Adrenal gland (tissue), 12 donors: ENCODE data around the gene GUCY1A1. TPM values are rescaled to one million over a fixed set of nuclear protein-coding genes. Genes with fewer than 3 reads are reported as not detected.

Source experiments
- DNase-seq, 7 donors: peaks; one replicate each; pipeline ENCODE4 v3.0.0-alpha.2; 2019 to 2020
- H3K27ac ChIP-seq, 5 donors: fragments of 200-600 bp; sonication (generic) in 4 of 5; 1 replicate in 3 of 5; 2 replicates in 2 of 5; pipeline versions ENCODE4 v1.5.1 to v1.8.0; 2016 to 2020; ENCODE audit warnings: mild to moderate bottlenecking in 1 of 5
- H3K27me3 ChIP-seq: fragments of 200-600 bp; 2 replicates; pipeline ENCODE4 v1.8.0; 2021
- H3K36me3 ChIP-seq, 2 donors: fragments of 200-600 bp; replicated peaks in 1 of 2; 1 replicate in 1 of 2; 2 replicates in 1 of 2; pipeline versions ENCODE4 v1.5.1 to v1.8.0; 2018 to 2022
- H3K4me1 ChIP-seq, 2 donors: fragments of 200-600 bp; replicated peaks in 1 of 2; 1 replicate in 1 of 2; 2 replicates in 1 of 2; pipeline versions ENCODE4 v1.5.1 to v1.8.0; 2018 to 2021
- H3K4me3 ChIP-seq, 4 donors: fragments of 200-600 bp; sonication (generic) in 3 of 4; one replicate each; pipeline ENCODE4 v1.5.1; 2016 to 2018
- H3K9me3 ChIP-seq, 3 donors: fragments of 200-600 bp; sonication (generic) in 1 of 3; replicated peaks in 1 of 3; 1 replicate in 2 of 3; 2 replicates in 1 of 3; pipeline versions ENCODE4 v1.5.1 to v1.8.0; 2016 to 2021
- POLR2A ChIP-seq, 2 donors: fragments of 450-650 bp; IDR thresholded peaks; one replicate each; pipeline ENCODE4 v1.6.1; 2017; ENCODE audit warnings: antibody characterized with exemption in 2 of 2, mild to moderate bottlenecking in 2 of 2, moderate library complexity in 1 of 2
- WGBS, 4 donors: extraction: QIAGEN DNeasy Blood & Tissue Kit in 2 of 4; methylation state at CpG; one replicate each; pipeline versions ENCODE4 v1.1.5 to v1.1.7; 2013 to 2017; 5-methylcytosine and 5-hydroxymethylcytosine counted together
- intact Hi-C, 2 donors: fragments of 100-400 bp; cut with DNase I; formaldehyde crosslinking; loops; one replicate each; pipeline versions ENCODE4 v1.14.1 to v1.15.0; 2022 to 2023
- polyA plus RNA-seq, 3 donors: library from polyadenylated mRNA; stranded (reverse); fragments of 200-250 nt in 2 of 3; fragments of 350-450 nt in 1 of 3; fragmentation: Illumina TruSeq in 1 of 3; extraction: RNeasy Lipid Tissue Mini Kit (QIAGEN cat#74804) in 1 of 3; gene quantifications; one replicate each; pipeline ENCODE4 v1.2.3, GENCODE V29; 2013 to 2014
- total RNA-seq, 9 donors: library from RNA; depleted of rRNA in 4 of 9; stranded (reverse); fragments of >200 nt in 4 of 9; fragments of 120-200 nt in 1 of 9; fragmentation: NEBNext Ultra II Directional in 1 of 9; extraction: Animal tissue kit (Norgen Biotek cat#: 25700) in 1 of 9; gene quantifications; one replicate each; pipeline versions ENCODE4 v1.1.0 to v1.2.4, GENCODE V29; 2013 to 2023
- TF ChIP-seq, protein P1 (sequence below), 6 experiments: fragments of 450-650 bp in 4 of 6; fragments of 200-600 bp in 2 of 6; sonication (generic) in 1 of 6; IDR thresholded peaks; 1 replicate in 5 of 6; 2 replicates in 1 of 6; pipeline versions ENCODE4 v1.5.1 to v1.8.0; 2016 to 2021; ENCODE audit warnings: antibody characterized with exemption in 6 of 6, mild to moderate bottlenecking in 2 of 6, moderate library complexity in 1 of 6
- donor health status: healthy with polysubstance abuse.
- donor health status: Bipolar disorder and iron deficiency.
- donor health status: DM: yes; HTN: yes; CAD: no.
- donor health status: DM: no; HTN: no; CAD: no.
- donor health status: DM: no; HTN: no; CAD: no.
- donor health status: DM: yes; HTN: yes; CAD: no.

Gene GUCY1A1
- total and polyA plus RNA-seq, 12 donors = 2.3 to 17.1 (median 10.3) TPM

DNA sequence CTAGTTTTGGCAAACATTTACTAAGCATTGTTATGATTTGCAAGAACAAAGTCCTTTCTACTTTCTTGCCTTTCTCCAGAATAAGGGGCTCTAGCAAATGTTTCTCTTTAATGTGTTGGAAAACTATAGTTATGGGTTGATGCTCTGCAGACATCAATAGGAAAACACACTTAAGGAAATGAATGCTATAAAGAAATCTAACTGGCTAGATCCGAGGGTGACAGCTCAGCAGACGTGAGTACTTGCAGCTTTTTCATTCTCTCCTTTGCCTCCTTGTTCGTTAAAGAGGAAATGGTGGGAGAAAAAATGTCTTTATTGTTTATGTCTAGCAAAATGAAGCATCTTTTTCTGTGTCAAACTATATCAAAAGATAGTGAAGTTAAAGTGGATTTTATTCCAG is 98.5 kb downstream of the GUCY1A1 start:
- H3K27ac ChIP-seq = no peak overlapping the region
- no peak overlapping the region for H3K4me3 ChIP-seq
- WGBS, 4 donors = 44 to 62% (median 51%) methylated on average over 3 of the region's 3 CpGs
- no peaks in the 10 kb centered on the region for H3K36me3 ChIP-seq
- H3K9me3 ChIP-seq = no peaks in the 10 kb centered on the region
- DNase-seq = no peak
- H3K27me3 ChIP-seq = no peaks in the 10 kb centered on the region
- TF ChIP-seq POLR2A (IDR thresholded peaks at IDR 0.05) = no peak
- TF ChIP-seq, protein P1, sequence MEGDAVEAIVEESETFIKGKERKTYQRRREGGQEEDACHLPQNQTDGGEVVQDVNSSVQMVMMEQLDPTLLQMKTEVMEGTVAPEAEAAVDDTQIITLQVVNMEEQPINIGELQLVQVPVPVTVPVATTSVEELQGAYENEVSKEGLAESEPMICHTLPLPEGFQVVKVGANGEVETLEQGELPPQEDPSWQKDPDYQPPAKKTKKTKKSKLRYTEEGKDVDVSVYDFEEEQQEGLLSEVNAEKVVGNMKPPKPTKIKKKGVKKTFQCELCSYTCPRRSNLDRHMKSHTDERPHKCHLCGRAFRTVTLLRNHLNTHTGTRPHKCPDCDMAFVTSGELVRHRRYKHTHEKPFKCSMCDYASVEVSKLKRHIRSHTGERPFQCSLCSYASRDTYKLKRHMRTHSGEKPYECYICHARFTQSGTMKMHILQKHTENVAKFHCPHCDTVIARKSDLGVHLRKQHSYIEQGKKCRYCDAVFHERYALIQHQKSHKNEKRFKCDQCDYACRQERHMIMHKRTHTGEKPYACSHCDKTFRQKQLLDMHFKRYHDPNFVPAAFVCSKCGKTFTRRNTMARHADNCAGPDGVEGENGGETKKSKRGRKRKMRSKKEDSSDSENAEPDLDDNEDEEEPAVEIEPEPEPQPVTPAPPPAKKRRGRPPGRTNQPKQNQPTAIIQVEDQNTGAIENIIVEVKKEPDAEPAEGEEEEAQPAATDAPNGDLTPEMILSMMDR (IDR thresholded peaks at IDR 0.05) = no peak
- intact Hi-C loops = no loop called here
- no peaks in the 10 kb centered on the region for H3K4me1 ChIP-seq

GRCh38 chr4:155766622-155767021 is 100.0 kb downstream of the GUCY1A1 start:
- Histone ChIP-seq H3K36me3 (no peaks in the 10 kb centered on the region), H3K9me3 (no peaks in the 10 kb centered on the region), H3K27ac (no peak overlapping the region), H3K4me1 (no peaks in the 10 kb centered on the region), H3K4me3 (no peak overlapping the region), H3K27me3 (no peaks in the 10 kb centered on the region)
- no peak for TF ChIP-seq POLR2A (IDR thresholded peaks at IDR 0.05)
- TF ChIP-seq, protein P1 (IDR thresholded peaks at IDR 0.05) = no peak
- 54 to 77% (median 69%) methylated on average over 2 of the region's 2 CpGs for WGBS, 4 donors
- intact Hi-C loops = no loop called here
- DNase-seq = no peak

DNA sequence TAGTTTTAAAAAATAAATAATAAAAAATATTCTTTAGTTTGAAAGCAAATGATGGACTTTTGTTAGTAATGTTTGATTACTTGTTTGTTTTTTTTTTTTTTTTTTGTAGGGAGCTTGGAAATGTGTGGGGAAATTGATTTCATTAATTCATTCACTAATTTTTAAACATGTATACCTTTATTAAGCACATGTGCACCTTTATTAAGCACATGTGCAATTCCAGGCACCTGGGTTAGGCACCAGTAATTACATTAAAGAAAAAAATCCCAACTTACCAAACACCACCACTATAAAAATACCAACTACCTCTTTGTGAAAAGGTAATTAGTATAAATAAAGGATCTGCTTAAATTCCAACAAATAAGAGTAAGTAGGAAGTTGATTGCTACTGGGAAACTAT is 101.7 kb downstream of the GUCY1A1 start:
- Histone ChIP-seq H3K4me1 (no peaks in the 10 kb centered on the region), H3K36me3 (no peaks in the 10 kb centered on the region), H3K4me3 (no peak overlapping the region), H3K9me3 (no peaks in the 10 kb centered on the region), H3K27me3 (no peaks in the 10 kb centered on the region), H3K27ac (no peak overlapping the region)
- DNase-seq = no peak
- no peak for TF ChIP-seq POLR2A (IDR thresholded peaks at IDR 0.05)
- TF ChIP-seq, protein P1 (IDR thresholded peaks at IDR 0.05) = no peak
- intact Hi-C loops = no loop called here

DNA sequence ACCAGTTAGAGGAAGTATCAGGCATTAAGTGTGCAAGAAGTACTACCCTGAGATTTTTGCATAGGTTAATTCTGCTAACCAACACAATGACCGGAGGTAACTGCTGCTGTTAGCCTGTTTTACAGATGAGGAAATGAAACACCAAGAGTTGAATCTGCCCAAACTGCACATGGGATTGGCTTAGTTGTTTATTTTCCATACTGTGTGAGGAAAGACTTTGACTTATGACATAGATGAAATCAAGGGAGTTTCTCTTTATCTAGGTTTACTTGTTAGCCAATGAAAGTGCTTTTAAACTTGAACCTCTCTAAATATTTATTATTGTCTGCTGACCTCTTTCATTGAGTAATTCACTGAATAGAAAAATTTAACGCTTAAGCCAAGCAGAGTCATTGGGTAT is 102.4 kb downstream of the GUCY1A1 start:
- no peaks in the 10 kb centered on the region for H3K9me3 ChIP-seq
- 69 to 78% (median 71%) methylated on average over 2 of the region's 2 CpGs for WGBS, 4 donors
- H3K27ac ChIP-seq = no peak overlapping the region
- H3K4me1 ChIP-seq = no peaks in the 10 kb centered on the region
- intact Hi-C loops = no loop called here
- TF ChIP-seq, protein P1 (IDR thresholded peaks at IDR 0.05) = no peak
- no peak for TF ChIP-seq POLR2A (IDR thresholded peaks at IDR 0.05)
- no peaks in the 10 kb centered on the region for H3K27me3 ChIP-seq
- no peak for DNase-seq
- H3K4me3 ChIP-seq = no peak overlapping the region
- no peaks in the 10 kb centered on the region for H3K36me3 ChIP-seq
